Measurements from ENCODE around the gene FRS3.

GRCh38 chr6:41737591-41738130, 42.0 kb downstream of the FRS3 start:
- TF ChIP-seq CTCF (IDR thresholded peaks at IDR 0.05): no peak
- no peak for TF ChIP-seq EP300 (IDR thresholded peaks at IDR 0.05)
- TF ChIP-seq POLR2A (IDR thresholded peaks at IDR 0.05): no peak

Data from tibial nerve (tissue), 4 donors.